Gastrocnemius medialis (tissue), 4 donors: ENCODE data around the gene CAMSAP1. TPM values are rescaled to one million over a fixed set of nuclear protein-coding genes. Genes with fewer than 3 reads are reported as not detected.

Source experiments
- ATAC-seq, 2 donors: fragments of 150-250 bp; one replicate each; pipeline ENCODE4 v1.9.1; 2016
- DNase-seq, 2 donors: peaks; one replicate each; pipeline ENCODE4 v3.0.0-alpha.2; 2019
- H3K27ac ChIP-seq, 4 donors: fragments of 200-600 bp; sonication (generic); 1 replicate in 1 of 4; 2 replicates in 3 of 4; pipeline ENCODE4 v1.5.1; 2016 to 2018; ENCODE audit warnings: mild to moderate bottlenecking in 2 of 4, moderate library complexity in 1 of 4
- H3K27me3 ChIP-seq, 3 donors: fragments of 200-600 bp; sonication (generic) in 2 of 3; 1 replicate in 1 of 3; 2 replicates in 2 of 3; pipeline versions ENCODE4 v1.5.1 to v1.6.0; 2016 to 2019; ENCODE audit warnings: mild to moderate bottlenecking in 1 of 3, moderate library complexity in 1 of 3
- H3K36me3 ChIP-seq, 2 donors: fragments of 200-600 bp; sonication (generic) in 1 of 2; one replicate each; pipeline ENCODE4 v1.5.1; 2017 to 2018
- H3K4me1 ChIP-seq, 2 donors: fragments of 200-600 bp; sonication (generic) in 1 of 2; one replicate each; pipeline ENCODE4 v1.5.1; 2016 to 2017; ENCODE audit warnings: mild to moderate bottlenecking in 2 of 2
- H3K4me3 ChIP-seq, 4 donors: fragments of 200-600 bp; sonication (generic) in 3 of 4; 1 replicate in 1 of 4; 2 replicates in 3 of 4; pipeline ENCODE4 v1.5.1; 2016 to 2019; ENCODE audit warnings: mild to moderate bottlenecking in 2 of 4
- H3K9me3 ChIP-seq, 3 donors: fragments of 200-600 bp; sonication (generic) in 2 of 3; 1 replicate in 1 of 3; 2 replicates in 2 of 3; pipeline ENCODE4 v1.5.1; 2016 to 2019
- POLR2A ChIP-seq, 2 donors: fragments of 450-650 bp; IDR thresholded peaks; one replicate each; pipeline ENCODE4 v1.6.1; 2017; ENCODE audit warnings: antibody characterized with exemption in 2 of 2, mild to moderate bottlenecking in 2 of 2, moderate library complexity in 2 of 2
- in situ Hi-C, 4 donors: fragments of 200-750 bp; cut with MboI; loops; one replicate each; pipeline versions ENCODE4 v1.15.0 to v1.8.0; 2017; ENCODE audit warnings: low sequenced_read_pairs in 4 of 4
- intact Hi-C: fragments of 100-400 bp; cut with DNase I; formaldehyde crosslinking; loops from one replicate; pipeline ENCODE4 v1.15.1; 2023; ENCODE audit warnings: low total_unique reads
- total RNA-seq, 4 donors: library from RNA; depleted of rRNA; stranded (reverse); fragments of >200 nt; gene quantifications; one replicate each; pipeline versions ENCODE4 v1.1.0 to v1.2.3, GENCODE V29; 2016
- TF ChIP-seq, protein P1 (sequence below), 5 experiments: fragments of 450-650 bp in 3 of 5; fragments of 200-600 bp in 2 of 5; sonication (generic) in 2 of 5; IDR thresholded peaks in 4 of 5; conservative IDR thresholded peaks in 1 of 5; 1 replicate in 4 of 5; 2 replicates in 1 of 5; pipeline ENCODE4 v1.5.1; 2016 to 2019; ENCODE audit warnings: antibody characterized with exemption in 5 of 5, mild to moderate bottlenecking in 3 of 5, moderate library complexity in 3 of 5

The CAMSAP1 gene
- total RNA-seq, 4 donors from 2014 or later = 54.8 to 94.9 (median 82.9) TPM

DNA sequence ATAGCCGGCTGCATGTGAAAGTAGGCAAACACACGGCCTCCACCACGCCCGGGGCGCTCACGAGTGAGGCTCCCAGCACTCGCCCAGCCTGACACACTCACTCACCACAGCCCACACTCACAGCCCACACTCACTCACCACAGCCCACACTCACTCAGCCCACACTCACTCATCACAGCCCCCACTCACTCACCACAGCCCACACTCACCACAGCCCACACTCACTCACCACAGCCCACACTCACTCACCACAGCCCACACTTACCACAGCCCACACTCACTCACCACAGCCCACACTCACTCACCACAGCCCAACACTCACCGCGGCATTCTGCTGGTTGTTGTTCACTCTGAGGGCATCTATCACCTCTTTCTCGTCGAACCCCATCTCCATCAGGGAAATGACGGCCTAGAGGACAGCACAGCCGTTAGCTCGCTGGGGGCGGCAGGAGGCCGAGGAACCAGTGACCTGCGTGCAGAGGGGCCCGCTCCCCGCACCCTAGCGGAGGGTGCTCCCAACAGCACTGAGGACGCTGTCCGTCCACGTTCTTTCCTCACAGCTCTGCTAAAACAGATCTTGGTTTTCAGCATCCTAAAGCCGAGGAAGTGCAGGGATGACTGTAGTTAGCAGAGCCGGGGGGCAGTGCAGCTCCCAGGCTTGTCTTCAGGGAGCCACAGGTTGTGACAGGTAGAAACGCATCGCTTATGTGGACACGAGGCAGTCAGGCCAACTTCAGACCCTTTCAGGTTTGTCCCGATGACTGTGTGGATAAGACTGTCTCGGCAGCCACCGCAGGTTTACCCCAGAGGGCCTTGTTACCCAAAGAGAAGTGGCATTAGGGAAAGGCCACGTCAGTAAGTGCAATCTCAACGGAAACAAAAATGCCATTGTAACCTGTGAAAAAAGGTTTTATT lies 32.3 kb upstream of the CAMSAP1 start:
- H3K4me3 ChIP-seq = no peak overlapping the region
- intact Hi-C loops (no loop called here), in situ Hi-C loops (no loop called here)
- no peak for TF ChIP-seq POLR2A (IDR thresholded peaks at IDR 0.05)
- TF ChIP-seq, protein P1, sequence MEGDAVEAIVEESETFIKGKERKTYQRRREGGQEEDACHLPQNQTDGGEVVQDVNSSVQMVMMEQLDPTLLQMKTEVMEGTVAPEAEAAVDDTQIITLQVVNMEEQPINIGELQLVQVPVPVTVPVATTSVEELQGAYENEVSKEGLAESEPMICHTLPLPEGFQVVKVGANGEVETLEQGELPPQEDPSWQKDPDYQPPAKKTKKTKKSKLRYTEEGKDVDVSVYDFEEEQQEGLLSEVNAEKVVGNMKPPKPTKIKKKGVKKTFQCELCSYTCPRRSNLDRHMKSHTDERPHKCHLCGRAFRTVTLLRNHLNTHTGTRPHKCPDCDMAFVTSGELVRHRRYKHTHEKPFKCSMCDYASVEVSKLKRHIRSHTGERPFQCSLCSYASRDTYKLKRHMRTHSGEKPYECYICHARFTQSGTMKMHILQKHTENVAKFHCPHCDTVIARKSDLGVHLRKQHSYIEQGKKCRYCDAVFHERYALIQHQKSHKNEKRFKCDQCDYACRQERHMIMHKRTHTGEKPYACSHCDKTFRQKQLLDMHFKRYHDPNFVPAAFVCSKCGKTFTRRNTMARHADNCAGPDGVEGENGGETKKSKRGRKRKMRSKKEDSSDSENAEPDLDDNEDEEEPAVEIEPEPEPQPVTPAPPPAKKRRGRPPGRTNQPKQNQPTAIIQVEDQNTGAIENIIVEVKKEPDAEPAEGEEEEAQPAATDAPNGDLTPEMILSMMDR (IDR thresholded peaks at IDR 0.05 in 4 of 5, conservative IDR thresholded peaks at IDR 0.05 in 1 of 5) = no peak
- peak overlapping the region; percentile 43 to 100 (median 72) for H3K27ac ChIP-seq
- H3K4me1 ChIP-seq = peaks cover 11 to 24% of the 10 kb centered on the region in 2 donors
- no peak for ATAC-seq
- H3K27me3 ChIP-seq = no peaks in the 10 kb centered on the region
- H3K36me3 ChIP-seq = peaks cover 3 to 77% of the 10 kb centered on the region in 2 donors
- no peaks in the 10 kb centered on the region for H3K9me3 ChIP-seq
- DNase-seq = no peak

DNA sequence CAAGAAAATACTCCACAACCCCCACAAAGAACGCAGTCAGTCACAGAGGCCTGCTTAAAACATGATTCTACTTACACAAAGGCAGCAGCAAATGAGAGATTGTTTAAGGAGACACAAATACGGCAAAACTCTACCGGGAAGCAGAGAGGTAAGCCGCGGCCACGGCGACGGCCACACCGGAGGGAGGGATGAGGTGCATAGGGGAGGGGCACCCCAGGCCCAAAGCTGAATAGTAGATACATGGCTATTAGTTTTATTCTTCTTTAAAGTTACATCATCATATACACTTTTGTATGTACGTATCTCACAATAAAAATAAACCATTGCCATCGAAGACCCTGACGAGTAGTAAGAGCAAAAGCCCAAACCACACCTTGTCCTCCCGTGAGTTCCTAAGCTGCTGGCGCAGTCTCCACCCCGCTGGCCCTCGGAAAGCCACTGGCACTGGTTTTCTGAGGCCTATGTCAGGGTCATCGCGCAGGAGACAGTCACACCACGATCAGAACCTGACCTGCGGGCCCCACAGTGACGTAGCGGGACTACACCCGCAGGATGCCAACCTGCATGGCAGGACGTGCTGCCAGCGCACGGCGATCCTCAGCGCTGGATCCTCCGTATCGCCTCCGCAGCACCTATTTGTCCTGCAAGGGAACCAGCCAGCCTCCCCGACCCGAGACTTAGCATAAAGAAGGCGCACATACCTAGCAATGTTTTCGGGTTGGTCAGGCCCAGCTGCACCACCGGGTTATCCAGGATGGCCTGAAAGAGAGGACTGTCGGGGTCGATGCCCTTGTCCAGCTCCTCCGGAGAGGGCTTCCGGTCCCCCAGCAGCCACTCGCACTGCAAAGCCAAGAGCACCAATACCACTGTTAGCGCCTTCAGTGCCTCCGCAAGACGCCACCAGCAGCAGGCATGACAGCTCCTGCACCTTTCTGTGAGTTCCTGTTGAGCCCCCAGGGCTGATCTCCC lies 30.5 kb upstream of the CAMSAP1 start:
- intact Hi-C loops = no loop called here
- H3K27ac ChIP-seq = peak overlapping the region in 3 of 4 donors; percentile 24 to 43 (median 36)
- no peaks in the 10 kb centered on the region for H3K27me3 ChIP-seq
- peaks cover 0 to 71% of the 10 kb centered on the region in 2 donors for H3K36me3 ChIP-seq
- H3K4me3 ChIP-seq = no peak overlapping the region
- in situ Hi-C loops = no loop called here
- TF ChIP-seq POLR2A (IDR thresholded peaks at IDR 0.05) = no peak
- TF ChIP-seq, protein P1 (IDR thresholded peaks at IDR 0.05 in 4 of 5, conservative IDR thresholded peaks at IDR 0.05 in 1 of 5) = no peak
- no peak for ATAC-seq
- H3K9me3 ChIP-seq = no peaks in the 10 kb centered on the region
- no peak for DNase-seq
- H3K4me1 ChIP-seq = peaks cover 23 to 37% of the 10 kb centered on the region in 2 donors

DNA sequence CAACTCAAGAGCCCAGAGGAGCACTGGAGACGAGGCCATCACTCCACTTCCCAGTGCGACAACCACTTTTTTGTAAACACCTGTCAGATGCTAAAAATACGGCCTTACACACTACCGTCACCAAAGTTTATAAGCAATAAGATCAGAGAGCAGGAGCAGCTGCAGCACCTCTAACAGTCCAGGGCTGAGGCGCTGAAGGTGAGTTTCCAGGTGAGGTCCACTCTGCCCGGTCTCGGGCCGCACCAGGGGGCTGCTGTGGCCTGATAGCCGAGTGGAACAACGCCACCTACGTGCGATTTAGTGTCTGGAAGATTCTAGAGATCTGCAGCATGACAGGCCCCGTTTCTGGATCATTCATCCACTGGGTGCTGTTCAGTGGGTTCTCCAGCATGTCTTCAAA lies 25.8 kb upstream of the CAMSAP1 start:
- intact Hi-C loops (no loop called here), in situ Hi-C loops (no loop called here)
- peak overlapping the region; percentile 85 to 99 (median 96) for H3K27ac ChIP-seq
- TF ChIP-seq, protein P1 (IDR thresholded peaks at IDR 0.05 in 4 of 5, conservative IDR thresholded peaks at IDR 0.05 in 1 of 5) = no peak
- TF ChIP-seq POLR2A (IDR thresholded peaks at IDR 0.05) = peak; percentile 44 to 63
- no peaks in the 10 kb centered on the region for H3K27me3 ChIP-seq
- H3K4me1 ChIP-seq = peaks cover 22 to 38% of the 10 kb centered on the region in 2 donors
- no peaks in the 10 kb centered on the region for H3K9me3 ChIP-seq
- ATAC-seq = peak; percentile 68 to 72
- H3K36me3 ChIP-seq = peaks cover 0 to 64% of the 10 kb centered on the region in 2 donors
- DNase-seq = no peak
- no peak overlapping the region for H3K4me3 ChIP-seq

DNA sequence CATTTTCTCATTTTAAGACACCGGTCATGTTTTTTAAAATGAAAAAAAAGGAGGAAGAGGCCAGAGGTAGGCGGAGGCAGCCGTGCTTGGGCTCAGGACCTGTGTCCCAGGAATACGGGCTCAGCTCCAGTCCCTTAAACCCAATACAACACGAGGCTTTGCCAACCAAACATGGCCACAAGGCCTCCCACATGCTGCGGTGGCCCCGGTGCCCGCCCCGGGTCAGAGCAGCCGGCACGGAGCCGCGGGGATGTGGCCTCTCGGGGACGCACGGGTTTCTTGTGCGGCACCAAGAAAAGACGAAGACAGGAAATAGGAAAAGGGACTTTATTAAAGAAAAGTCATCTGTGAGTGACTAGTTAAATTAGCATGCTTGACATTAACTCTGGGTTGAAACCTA lies 25.3 kb upstream of the CAMSAP1 start:
- ATAC-seq (peak; percentile 21 to 30), DNase-seq (no peak)
- H3K9me3 ChIP-seq = no peaks in the 10 kb centered on the region
- no peak overlapping the region for H3K4me3 ChIP-seq
- in situ Hi-C loops = no loop called here
- H3K27ac ChIP-seq = peak overlapping the region; percentile 85 to 99 (median 96)
- H3K4me1 ChIP-seq = peaks cover 23 to 40% of the 10 kb centered on the region in 2 donors
- H3K36me3 ChIP-seq = peaks cover 0 to 59% of the 10 kb centered on the region in 2 donors
- TF ChIP-seq POLR2A (IDR thresholded peaks at IDR 0.05) = no peak
- TF ChIP-seq, protein P1 (IDR thresholded peaks at IDR 0.05 in 4 of 5, conservative IDR thresholded peaks at IDR 0.05 in 1 of 5) = no peak
- H3K27me3 ChIP-seq = no peaks in the 10 kb centered on the region
- intact Hi-C loops = no loop called here
